Measurements from ENCODE around the gene TNNT2.
A peak's percentile ranks its signal among the peaks of the same experiment; 100 is the strongest.

TNNT2 gene

DNA sequence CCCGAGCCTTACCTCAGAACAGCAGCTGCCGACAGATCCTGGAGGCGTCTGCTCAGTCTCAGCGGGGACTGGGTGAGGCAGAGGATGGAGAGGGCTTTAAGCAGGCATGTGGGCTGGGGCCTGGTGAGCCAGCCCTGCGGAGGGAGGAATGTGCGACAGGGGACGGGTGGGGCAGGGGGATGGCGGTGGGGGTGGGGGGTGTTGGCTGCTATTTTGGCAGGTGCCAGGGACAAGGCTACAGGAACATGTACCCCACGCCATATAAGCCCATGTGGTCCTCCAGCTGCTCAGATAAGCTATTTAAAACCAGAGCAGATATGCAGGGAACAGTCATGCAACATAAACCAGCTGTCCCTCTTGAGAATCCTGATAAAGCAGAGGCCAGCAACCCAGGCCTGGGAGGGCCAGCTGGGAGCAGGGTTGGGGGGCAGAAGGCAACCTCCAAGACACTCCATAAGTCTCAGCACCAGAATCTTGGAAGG lies at the start of gene TNNT2:
Gene TNNT2, minus strand, starts transcription at position 70 of the 482 bp plus-strand sequence. CDS start 4,426 bp downstream, outside the sequence.
- DNase-seq: no peak

DNA sequence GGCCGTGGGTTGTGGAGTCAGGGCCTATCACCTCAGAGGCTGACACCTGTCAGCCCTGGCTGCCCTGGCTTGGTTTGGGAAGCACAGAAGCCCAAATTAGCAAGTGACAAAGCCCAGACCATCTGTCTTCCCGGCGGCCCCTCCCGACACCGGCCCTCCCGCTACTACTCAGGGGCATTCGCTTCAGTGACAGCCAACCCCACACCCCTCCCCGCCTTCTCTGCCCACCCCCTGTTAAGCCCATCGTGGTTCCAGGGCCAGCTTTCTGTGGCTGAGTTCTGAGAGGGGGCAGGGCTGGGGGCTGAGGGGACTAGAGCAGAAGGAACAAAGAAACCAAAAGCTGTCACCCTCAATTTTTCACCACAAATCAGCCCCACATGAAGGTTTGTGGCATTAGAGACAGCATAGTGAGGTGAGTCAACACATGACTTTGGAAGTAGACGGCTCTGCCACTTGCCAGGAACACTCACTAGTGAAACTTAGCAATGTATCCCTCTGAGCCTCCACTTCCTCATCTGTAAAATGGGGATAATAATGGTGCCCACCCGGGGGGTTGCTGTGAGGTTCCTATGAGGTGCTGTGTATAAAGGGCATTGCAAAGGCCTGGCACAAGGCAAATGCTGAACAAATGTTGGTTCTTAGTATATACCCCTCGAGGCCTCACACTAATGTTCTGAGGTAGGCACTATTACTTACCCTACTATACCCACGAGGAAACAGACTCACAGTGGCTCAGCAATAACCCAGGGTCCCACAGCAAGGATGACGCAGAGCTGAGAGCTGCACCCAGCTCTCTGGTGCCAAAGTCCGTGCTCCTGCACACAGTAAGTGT lies 49.2 kb upstream of the TNNT2 start:
- DNase-seq: peak; percentile 49 to 80

DNA sequence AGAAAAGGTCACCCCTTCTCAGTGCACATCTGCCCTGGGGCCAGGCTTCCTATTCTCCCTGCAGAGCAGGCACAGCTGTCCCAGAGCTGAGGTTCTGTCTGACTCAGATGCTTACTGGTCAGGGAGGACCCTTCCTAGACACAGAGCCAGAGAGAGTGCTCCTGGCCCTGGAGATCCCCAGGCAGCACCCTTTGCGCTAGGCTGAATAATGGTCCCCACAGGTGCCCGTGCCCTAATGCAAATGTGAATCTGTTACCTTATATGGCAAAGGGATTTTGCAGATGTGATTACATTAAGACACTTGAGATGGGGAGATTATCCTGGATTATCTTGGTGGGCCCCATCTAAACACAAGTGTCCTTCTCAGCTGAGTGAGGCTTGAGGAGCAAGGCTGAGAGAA lies 46.7 kb upstream of the TNNT2 start:
- no peak for DNase-seq

GRCh38 chr1:201423655-201424054 lies 46.2 kb upstream of the TNNT2 start:
- DNase-seq: no peak

DNA sequence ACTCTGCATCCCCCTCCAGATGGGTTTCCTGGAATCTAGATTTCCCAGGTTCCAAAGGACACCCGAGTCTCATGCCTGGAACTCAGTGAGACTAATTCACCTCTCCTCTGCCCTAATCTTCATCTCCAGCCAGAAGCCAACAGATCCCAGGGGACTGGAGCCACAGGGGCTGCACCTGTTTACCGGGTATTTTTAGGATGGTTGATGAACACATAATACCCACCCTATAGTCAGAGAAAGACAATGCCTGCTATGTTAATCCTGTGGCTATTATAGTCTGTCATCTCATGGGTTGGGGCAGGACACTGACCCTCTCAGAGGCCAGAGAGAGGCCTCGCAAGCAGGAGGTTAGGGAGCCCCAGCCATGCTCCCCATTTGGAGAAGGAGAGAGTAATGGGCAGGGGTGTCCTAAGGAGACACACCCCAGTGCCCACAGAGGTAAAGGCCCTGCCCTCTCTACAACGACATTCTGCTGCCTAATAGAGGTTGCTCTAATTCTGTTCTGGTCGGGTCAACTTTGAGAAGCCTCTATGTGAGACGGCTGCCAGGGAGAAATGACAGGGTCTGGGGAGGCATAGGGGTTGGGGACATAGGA lies 45.1 kb upstream of the TNNT2 start:
- no peak for DNase-seq

- DNase-seq: no peak
Measured at GRCh38 chr1:201422026-201422425, 44.5 kb upstream of the TNNT2 start.

- no peak for DNase-seq
Measured at GRCh38 chr1:201421041-201421440, 43.6 kb upstream of the TNNT2 start.

GRCh38 chr1:201420608-201421002 lies 43.1 kb upstream of the TNNT2 start:
- DNase-seq: no peak

DNA sequence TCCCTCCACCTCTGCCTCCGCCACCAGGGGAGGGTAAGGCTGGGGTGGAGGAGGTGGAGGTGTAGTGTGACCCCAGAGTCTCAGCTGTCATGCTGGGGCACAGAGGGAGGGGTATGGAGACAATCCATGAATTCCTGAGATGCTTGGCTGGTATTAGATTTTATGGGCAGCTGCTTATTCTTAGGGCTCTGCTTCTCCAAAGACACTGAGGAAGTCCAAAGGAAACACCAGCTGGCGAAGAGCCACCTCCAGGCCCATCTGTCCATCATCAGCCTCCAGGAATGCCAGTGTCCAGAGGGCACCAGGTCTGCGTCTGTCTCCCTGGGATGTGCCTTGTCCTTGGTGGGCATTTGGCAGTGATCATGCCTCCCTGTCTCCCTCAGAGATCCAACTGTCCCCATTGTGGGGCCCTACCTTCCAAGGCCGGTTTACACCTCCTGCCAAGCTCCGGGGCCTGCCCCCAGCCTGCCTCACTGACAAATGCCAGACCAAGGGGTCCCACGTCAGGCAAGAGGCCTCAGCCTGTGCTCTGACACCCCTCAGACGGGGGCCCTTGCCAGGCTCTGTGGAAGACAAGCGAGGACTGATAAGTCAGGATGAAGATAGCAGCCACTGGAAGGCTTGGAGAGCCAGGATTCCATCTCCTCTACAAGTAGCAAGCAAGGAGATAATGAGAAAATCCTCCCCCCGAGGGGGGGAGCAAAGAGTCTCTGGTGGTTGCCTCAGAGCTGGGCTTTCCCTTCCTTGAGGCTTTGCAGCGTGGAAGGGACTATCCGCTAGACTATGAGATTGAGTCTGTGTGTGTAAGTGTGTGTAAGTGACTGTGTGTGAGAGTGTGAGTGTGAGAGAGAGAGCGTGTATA lies 42.5 kb upstream of the TNNT2 start:
- no peak for DNase-seq

DNA sequence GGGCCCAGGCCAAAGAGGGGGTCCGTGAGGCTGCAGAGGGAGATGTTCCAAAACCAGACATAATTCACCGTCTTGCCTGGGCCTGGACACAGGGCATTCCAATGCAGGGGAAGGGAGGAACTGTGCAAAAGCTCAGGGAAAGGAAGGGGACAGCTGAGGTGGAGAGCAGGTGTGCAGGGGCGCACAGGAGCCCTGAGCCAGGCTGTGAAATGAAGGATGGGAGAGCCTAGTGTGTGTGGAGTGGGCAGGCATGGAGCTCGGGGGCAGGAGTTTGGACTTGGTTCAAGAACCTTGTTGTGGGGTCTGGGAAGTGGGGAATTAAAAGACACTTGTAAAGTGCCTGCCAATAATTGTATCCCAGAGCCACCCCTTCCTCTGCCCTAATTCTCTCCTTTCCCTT lies 41.8 kb upstream of the TNNT2 start:
- no peak for DNase-seq

- DNase-seq: no peak
Measured at GRCh38 chr1:201418461-201418860, 41.0 kb upstream of the TNNT2 start.

DNA sequence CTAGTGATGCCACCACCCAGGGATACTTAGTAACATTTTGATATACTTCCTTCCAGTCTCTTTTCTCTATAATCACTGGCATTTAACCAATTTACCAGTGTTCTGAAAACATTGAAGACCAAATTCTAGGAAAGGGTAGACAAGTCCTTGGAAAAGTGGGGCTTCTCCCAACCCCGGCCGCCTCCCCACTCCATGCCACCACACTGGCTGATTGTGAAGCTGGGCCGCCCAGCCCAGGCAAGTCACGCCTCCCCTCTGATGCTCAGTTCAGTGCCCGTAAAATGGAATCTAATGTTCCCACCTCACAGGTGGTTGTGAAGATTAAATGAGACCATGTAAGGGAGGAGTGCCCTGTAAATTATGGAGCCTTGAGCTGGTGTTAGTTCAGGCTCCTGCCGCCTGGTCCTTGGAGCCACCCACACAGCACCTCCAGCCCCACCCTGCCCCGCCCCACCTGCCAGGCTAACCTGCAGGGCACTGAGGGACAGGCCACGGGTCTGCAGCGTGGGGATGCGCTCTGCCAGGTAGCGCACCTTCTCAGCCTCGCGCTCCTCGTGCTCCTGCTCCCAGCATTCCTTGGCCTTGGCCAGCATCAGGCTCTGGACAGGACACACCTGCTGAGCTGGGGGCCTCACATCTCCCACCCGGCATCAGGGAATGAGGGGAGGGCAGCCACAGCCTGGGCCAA lies 36.7 kb upstream of the TNNT2 start:
- no peak for DNase-seq

DNA sequence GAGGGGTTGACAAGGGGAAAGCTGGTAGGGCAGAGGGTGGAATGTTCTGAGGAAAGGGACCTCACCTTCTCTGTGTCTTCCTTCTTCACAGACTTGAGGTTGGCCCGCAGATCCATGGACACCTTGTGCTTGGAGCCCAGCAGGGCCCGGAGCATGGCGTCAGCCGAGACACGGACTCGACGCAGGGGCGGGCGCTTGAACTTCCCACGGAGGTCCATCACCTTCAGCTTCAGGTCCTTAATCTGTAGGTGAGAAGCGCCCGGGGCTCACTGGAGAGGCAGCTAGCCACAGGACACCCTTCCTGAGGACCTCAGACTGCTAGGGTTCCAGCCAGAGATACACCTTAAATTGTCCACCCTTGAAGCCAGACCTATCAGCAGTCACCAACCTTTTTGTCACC lies 33.8 kb upstream of the TNNT2 start:
- DNase-seq: no peak

GRCh38 chr1:201409440-201409839 lies 32.0 kb upstream of the TNNT2 start:
- no peak for DNase-seq

DNA sequence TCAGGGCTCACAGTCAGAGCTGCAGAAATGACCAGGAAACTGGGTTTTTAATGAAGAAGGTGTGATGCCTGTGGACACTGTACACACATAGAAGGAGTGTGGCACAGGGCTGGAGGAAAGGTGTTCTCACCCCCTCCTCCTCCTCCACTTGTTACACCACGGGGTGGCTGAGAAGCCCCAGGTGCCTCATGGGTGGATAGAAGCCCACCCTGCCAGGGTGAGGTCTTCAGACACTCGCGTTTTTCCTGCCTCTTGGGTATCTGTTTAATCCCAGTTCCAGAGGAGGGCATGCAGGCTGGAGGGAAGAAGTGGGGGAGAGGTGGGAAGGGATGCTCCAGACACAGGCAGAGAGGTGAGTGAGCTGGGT lies 31.3 kb upstream of the TNNT2 start:
- DNase-seq: no peak

DNA sequence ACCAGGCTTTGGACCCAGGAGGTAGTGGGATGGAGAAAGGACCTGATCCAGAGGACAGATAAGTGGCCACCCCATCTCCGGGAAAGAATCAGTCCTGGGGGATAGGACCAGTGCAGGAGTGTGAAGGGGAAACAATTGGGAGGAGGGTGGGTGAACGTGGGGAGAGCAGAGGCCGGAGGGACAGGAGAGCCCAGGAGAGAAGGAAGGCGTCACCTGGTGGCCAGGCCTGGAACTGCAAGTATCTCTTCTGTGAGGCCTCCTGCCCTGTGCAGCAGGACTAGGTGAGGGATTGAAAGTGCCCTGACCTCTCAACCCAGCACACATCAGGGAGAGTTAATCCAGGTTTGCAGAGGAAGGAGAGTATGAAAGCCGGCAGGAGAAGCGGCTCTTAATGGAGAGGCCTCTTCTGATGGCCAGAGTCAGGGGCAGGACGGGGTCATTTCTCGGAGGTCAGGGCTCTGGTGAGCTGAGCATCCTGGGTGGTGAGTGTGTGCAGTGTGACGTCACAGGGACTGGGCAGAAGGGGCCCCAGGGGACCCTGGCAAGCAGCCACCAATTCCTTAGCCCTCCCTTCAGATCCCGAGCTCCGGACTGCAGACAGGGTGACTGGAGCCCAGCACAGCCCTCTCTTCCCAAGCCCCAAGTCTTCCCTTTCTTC lies 30.8 kb upstream of the TNNT2 start:
- peak in 1 of 2 experiments; percentile 8 for DNase-seq

- DNase-seq: no peak
Measured at GRCh38 chr1:201406831-201407406, 29.4 kb upstream of the TNNT2 start.

- no peak for DNase-seq
Measured at GRCh38 chr1:201405484-201405831, 28.0 kb upstream of the TNNT2 start.

- no peak for DNase-seq
Measured at GRCh38 chr1:201404722-201405483, 27.4 kb upstream of the TNNT2 start.

- no peak for DNase-seq
Measured at GRCh38 chr1:201404055-201404454, 26.6 kb upstream of the TNNT2 start.

GRCh38 chr1:201403359-201403758 lies 25.9 kb upstream of the TNNT2 start:
- no peak for DNase-seq

Measured in cerebellar nuclear complex (tissue), 1 donor.